ENCODE data around the gene TGFBR1. TPM values are rescaled to one million over a fixed set of nuclear protein-coding genes. Genes with fewer than 3 reads are reported as not detected.

The TGFBR1 gene
- total and polyA plus RNA-seq, 2 donors (not counting 3 experiments of a cell fraction or from before 2014, with no cell fraction given) = 5.8 to 18.6 TPM

DNA sequence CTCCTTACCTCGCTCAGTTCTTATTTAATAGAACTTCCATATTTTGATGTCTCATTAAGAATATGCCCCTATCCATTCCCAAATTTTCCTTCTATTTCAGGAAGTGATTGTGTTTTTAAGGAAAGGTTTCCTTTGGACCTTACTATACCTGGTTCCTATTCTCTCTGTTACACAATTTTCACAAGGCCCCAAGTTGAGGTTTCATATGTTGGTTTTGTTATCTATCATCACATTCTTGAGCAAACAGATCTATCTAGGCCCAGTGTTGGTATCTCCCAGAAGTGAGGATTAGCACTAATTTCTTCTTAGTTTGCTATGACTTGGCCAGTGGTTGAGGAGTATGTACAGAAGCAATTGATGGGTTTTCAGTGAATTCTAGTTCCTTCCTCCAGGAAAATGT lies 75.3 kb downstream of the TGFBR1 start:
- Histone ChIP-seq H3K9me1 (replicated peaks; ENCODE audit: control insufficient read depth, extremely low read depth, insufficient read depth, low read length) (no peaks in the 10 kb centered on the region), H4K20me1 (replicated peaks; ENCODE audit: control insufficient read depth, extremely low read depth, insufficient read depth, low read length) (no peaks in the 10 kb centered on the region), H3K36me3 (ENCODE audit: control insufficient read depth in 2 of 2, extremely low read depth in 1 of 2, insufficient read depth in 2 of 2, low read length in 2 of 2) (no peaks in the 10 kb centered on the region), H3K27me3 (ENCODE audit: control insufficient read depth in 2 of 2, insufficient read depth in 2 of 2, low read length in 2 of 2) (no peaks in the 10 kb centered on the region), H3K9ac (replicated peaks; ENCODE audit: extremely low read depth, insufficient read depth, low read length) (no peak overlapping the region), H3K4me3 (replicated peaks in 1 of 3; ENCODE audit: insufficient read depth in 1 of 3, low read depth in 1 of 3, low read length in 3 of 3) (no peak overlapping the region), H3K9me3 (replicated peaks; ENCODE audit: control insufficient read depth, insufficient read depth, low read length) (no peaks in the 10 kb centered on the region), H3K4me2 (ENCODE audit: insufficient read depth, low read length) (no peak overlapping the region), H2AFZ (ENCODE audit: low read depth, low read length) (no peak overlapping the region), H3K4me1 (ENCODE audit: control insufficient read depth, extremely low read depth, insufficient read depth, low read length) (peaks cover 10% of the 10 kb centered on the region), H3K27ac (ENCODE audit: insufficient read depth, low read depth, low read length) (no peak overlapping the region), H3K79me2 (ENCODE audit: control insufficient read depth, insufficient read depth, low read length) (no peaks in the 10 kb centered on the region)
- BruUV-seq (replicated peaks) = no TSS peak
- DNase-seq (ENCODE audit: low read depth, low spot score) (no peak), FAIRE-seq (no peak)
- CTCF ChIA-PET = no interaction called here
- TF ChIP-seq, protein P1, sequence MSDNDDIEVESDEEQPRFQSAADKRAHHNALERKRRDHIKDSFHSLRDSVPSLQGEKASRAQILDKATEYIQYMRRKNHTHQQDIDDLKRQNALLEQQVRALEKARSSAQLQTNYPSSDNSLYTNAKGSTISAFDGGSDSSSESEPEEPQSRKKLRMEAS (IDR thresholded peaks at IDR 0.05; ENCODE audit: insufficient read depth, insufficient read length) = no peak
- TF ChIP-seq POLR2AphosphoS5 (IDR thresholded peaks at IDR 0.05; ENCODE audit: insufficient read depth, low read depth, low read length) (no peak), MYC (IDR thresholded peaks at IDR 0.05; ENCODE audit: low read depth, low read length) (no peak), POLR2A (IDR thresholded peaks at IDR 0.05; ENCODE audit: low read depth, low read length) (no peak), GATA2 (IDR thresholded peaks at IDR 0.05; ENCODE audit: insufficient read depth, insufficient read length, low read depth, low read length) (no peak), FOS (IDR thresholded peaks at IDR 0.05; ENCODE audit: borderline replicate concordance, insufficient read depth, low read length) (no peak), JUN (IDR thresholded peaks at IDR 0.05; ENCODE audit: borderline replicate concordance, insufficient read depth, insufficient read length, low read depth) (no peak), EZH2 (IDR thresholded peaks at IDR 0.05; ENCODE audit: borderline replicate concordance, low read depth, low read length, severe bottlenecking) (no peak)
- TF ChIP-seq, protein P2, sequence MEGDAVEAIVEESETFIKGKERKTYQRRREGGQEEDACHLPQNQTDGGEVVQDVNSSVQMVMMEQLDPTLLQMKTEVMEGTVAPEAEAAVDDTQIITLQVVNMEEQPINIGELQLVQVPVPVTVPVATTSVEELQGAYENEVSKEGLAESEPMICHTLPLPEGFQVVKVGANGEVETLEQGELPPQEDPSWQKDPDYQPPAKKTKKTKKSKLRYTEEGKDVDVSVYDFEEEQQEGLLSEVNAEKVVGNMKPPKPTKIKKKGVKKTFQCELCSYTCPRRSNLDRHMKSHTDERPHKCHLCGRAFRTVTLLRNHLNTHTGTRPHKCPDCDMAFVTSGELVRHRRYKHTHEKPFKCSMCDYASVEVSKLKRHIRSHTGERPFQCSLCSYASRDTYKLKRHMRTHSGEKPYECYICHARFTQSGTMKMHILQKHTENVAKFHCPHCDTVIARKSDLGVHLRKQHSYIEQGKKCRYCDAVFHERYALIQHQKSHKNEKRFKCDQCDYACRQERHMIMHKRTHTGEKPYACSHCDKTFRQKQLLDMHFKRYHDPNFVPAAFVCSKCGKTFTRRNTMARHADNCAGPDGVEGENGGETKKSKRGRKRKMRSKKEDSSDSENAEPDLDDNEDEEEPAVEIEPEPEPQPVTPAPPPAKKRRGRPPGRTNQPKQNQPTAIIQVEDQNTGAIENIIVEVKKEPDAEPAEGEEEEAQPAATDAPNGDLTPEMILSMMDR (IDR thresholded peaks at IDR 0.05; ENCODE audit: extremely low read depth in 1 of 2, insufficient read depth in 1 of 2, low read depth in 1 of 2, low read length in 2 of 2) = no peak
- POLR2A ChIA-PET = no interaction called here
- dilution Hi-C loops (cut with MboI; ENCODE audit: extremely low pct_ligation_motif_present, low sequenced_read_pairs) (no loop called here), intact Hi-C loops (cut with micrococcal nuclease) (loop anchor here (5.0 kb wide), 1 partner anchor 252 kb away; no protein-coding TSS in a partner anchor)
